Activated T-helper 1 cell treated with anti-CD3 and anti-CD28 coated beads, Interleukin-12 subunit alpha, Interleukin-12 subunit beta, Interleukin-2, Interleukin-4 antibody, amounts not matched to agents 30 ng/mL and 10 ng/mL and 1 ng/mL, durations not matched to agents 14 hours and 24 hours and 36 hours (primary cell): ENCODE measurements around the gene SLC25A19. TPM values are rescaled to one million over a fixed set of nuclear protein-coding genes. Genes with fewer than 3 reads are reported as not detected.

Experiments used
- DNase-seq: peaks from one replicate; pipeline ENCODE4 v3.0.0; 2021; ENCODE audit warnings: low spot score
- H3K27ac Mint-ChIP-seq: one replicate; pipeline ENCODE4 v1.8.0; 2021; ENCODE audit warnings: mild to moderate bottlenecking, mixed read lengths
- H3K27me3 Mint-ChIP-seq: one replicate; pipeline ENCODE4 v1.8.0; 2022; ENCODE audit warnings: mild to moderate bottlenecking, moderate library complexity, mixed read lengths; ENCODE audit not compliant: insufficient read depth
- H3K36me3 Mint-ChIP-seq: one replicate; pipeline ENCODE4 v1.8.0; 2021; ENCODE audit warnings: low read depth, mixed read lengths
- H3K4me1 Mint-ChIP-seq: one replicate; pipeline ENCODE4 v1.8.0; 2021; ENCODE audit warnings: low read depth, mixed read lengths
- H3K4me3 Mint-ChIP-seq: one replicate; pipeline ENCODE4 v1.8.0; 2021; ENCODE audit warnings: mild to moderate bottlenecking, moderate library complexity, mixed read lengths
- H3K9me3 Mint-ChIP-seq: one replicate; pipeline ENCODE4 v1.8.0; 2021; ENCODE audit warnings: mixed read lengths
- intact Hi-C: fragments of 100-400 bp; cut with micrococcal nuclease; formaldehyde crosslinking; loops from one replicate; pipeline ENCODE4 v1.15.1; 2024
- total RNA-seq: library from RNA; stranded (reverse); gene quantifications from 2 replicates; pipeline ENCODE4 v1.2.3, GENCODE V29; 2022

Gene SLC25A19
- total RNA-seq, 1 donor from 2014 or later: 126 TPM

GRCh38 chr17:75318211-75318610 lies 29.0 kb upstream of the SLC25A19 start:
- Mint-ChIP-seq H3K27ac (no peak overlapping the region), H3K4me1 (peaks cover 17% of the 10 kb centered on the region), H3K27me3 (no peaks in the 10 kb centered on the region), H3K36me3 (peaks cover 24% of the 10 kb centered on the region), H3K9me3 (no peaks in the 10 kb centered on the region), H3K4me3 (no peak overlapping the region)
- DNase-seq: no peak
- intact Hi-C loops: no loop called here

- Mint-ChIP-seq H3K4me1 (peaks cover 17% of the 10 kb centered on the region), H3K27me3 (no peaks in the 10 kb centered on the region), H3K27ac (no peak overlapping the region), H3K36me3 (peaks cover 22% of the 10 kb centered on the region), H3K9me3 (no peaks in the 10 kb centered on the region), H3K4me3 (no peak overlapping the region)
- DNase-seq: no peak
- intact Hi-C loops: no loop called here
Measured at GRCh38 chr17:75317671-75318070, 28.4 kb upstream of the SLC25A19 start.

- Mint-ChIP-seq H3K4me1 (peaks cover 20% of the 10 kb centered on the region), H3K27me3 (no peaks in the 10 kb centered on the region)
Measured at GRCh38 chr17:75316253-75316652, 27.0 kb upstream of the SLC25A19 start.

GRCh38 chr17:75315541-75316243 lies 26.5 kb upstream of the SLC25A19 start:
- DNase-seq: no peak
- intact Hi-C loops: loop anchor here (1.0 kb wide), 1 partner anchor 18 kb away; no protein-coding TSS in a partner anchor
- Mint-ChIP-seq H3K27me3 (no peaks in the 10 kb centered on the region), H3K4me1 (peaks cover 20% of the 10 kb centered on the region), H3K9me3 (no peaks in the 10 kb centered on the region), H3K27ac (peak overlapping the region; percentile 81), H3K4me3 (no peak overlapping the region), H3K36me3 (peaks cover 13% of the 10 kb centered on the region)

More at GRCh38 chr17:75316253-75316652, 27.0 kb upstream of the SLC25A19 start:
- intact Hi-C loops: loop anchor here (1.0 kb wide), 1 partner anchor 19 kb away; no protein-coding TSS in a partner anchor
- H3K4me3 Mint-ChIP-seq: no peak overlapping the region
- no peaks in the 10 kb centered on the region for H3K9me3 Mint-ChIP-seq
- DNase-seq: no peak
- peaks cover 18% of the 10 kb centered on the region for H3K36me3 Mint-ChIP-seq
- peak overlapping the region; percentile 81 for H3K27ac Mint-ChIP-seq

GRCh38 chr17:75313941-75314551 lies 24.8 kb upstream of the SLC25A19 start:
- no peak for DNase-seq
- H3K4me3 Mint-ChIP-seq: no peak overlapping the region
- peaks cover 20% of the 10 kb centered on the region for H3K4me1 Mint-ChIP-seq
- H3K27me3 Mint-ChIP-seq: no peaks in the 10 kb centered on the region
- no peaks in the 10 kb centered on the region for H3K9me3 Mint-ChIP-seq
- intact Hi-C loops: no loop called here
- H3K36me3 Mint-ChIP-seq: peaks cover 6% of the 10 kb centered on the region
- peak overlapping the region; percentile 2 for H3K27ac Mint-ChIP-seq

GRCh38 chr17:75308732-75309629 lies 19.7 kb upstream of the SLC25A19 start:
- peaks cover 14% of the 10 kb centered on the region for H3K4me1 Mint-ChIP-seq
- no peak overlapping the region for H3K4me3 Mint-ChIP-seq
- no peaks in the 10 kb centered on the region for H3K9me3 Mint-ChIP-seq
- intact Hi-C loops: no loop called here
- no peak for DNase-seq
- peak overlapping the region; percentile 28 for H3K27ac Mint-ChIP-seq
- no peaks in the 10 kb centered on the region for H3K27me3 Mint-ChIP-seq
- H3K36me3 Mint-ChIP-seq: peaks cover 2% of the 10 kb centered on the region

- Mint-ChIP-seq H3K36me3 (peaks cover 2% of the 10 kb centered on the region), H3K4me3 (no peak overlapping the region), H3K9me3 (no peaks in the 10 kb centered on the region), H3K4me1 (peaks cover 8% of the 10 kb centered on the region), H3K27me3 (no peaks in the 10 kb centered on the region), H3K27ac (no peak overlapping the region)
- no peak for DNase-seq
- intact Hi-C loops: no loop called here
Measured at GRCh38 chr17:75307957-75308731, 18.9 kb upstream of the SLC25A19 start.

GRCh38 chr17:75301502-75302206 lies 12.4 kb upstream of the SLC25A19 start:
- H3K27ac Mint-ChIP-seq: no peak overlapping the region
- H3K36me3 Mint-ChIP-seq: peaks cover 3% of the 10 kb centered on the region
- no peak overlapping the region for H3K4me3 Mint-ChIP-seq
- intact Hi-C loops: no loop called here
- DNase-seq: no peak
- no peaks in the 10 kb centered on the region for H3K9me3 Mint-ChIP-seq
- H3K4me1 Mint-ChIP-seq: peaks cover 12% of the 10 kb centered on the region
- no peaks in the 10 kb centered on the region for H3K27me3 Mint-ChIP-seq

- intact Hi-C loops: no loop called here
- no peak overlapping the region for H3K4me3 Mint-ChIP-seq
- H3K27me3 Mint-ChIP-seq: no peaks in the 10 kb centered on the region
- H3K9me3 Mint-ChIP-seq: no peaks in the 10 kb centered on the region
- peaks cover 3% of the 10 kb centered on the region for H3K36me3 Mint-ChIP-seq
- peaks cover 12% of the 10 kb centered on the region for H3K4me1 Mint-ChIP-seq
- H3K27ac Mint-ChIP-seq: no peak overlapping the region
- no peak for DNase-seq
Measured at GRCh38 chr17:75301049-75301448, 11.8 kb upstream of the SLC25A19 start.

GRCh38 chr17:75300280-75300679 lies 11.0 kb upstream of the SLC25A19 start:
- H3K36me3 Mint-ChIP-seq: peaks cover 5% of the 10 kb centered on the region
- H3K4me3 Mint-ChIP-seq: no peak overlapping the region
- intact Hi-C loops: no loop called here

GRCh38 chr17:75295201-75296158 lies 6.2 kb upstream of the SLC25A19 start:
- Mint-ChIP-seq H3K9me3 (peaks cover 4% of the 10 kb centered on the region), H3K4me1 (peaks cover 24% of the 10 kb centered on the region), H3K4me3 (peak overlapping the region; percentile 49), H3K36me3 (peaks cover 8% of the 10 kb centered on the region), H3K27ac (peak overlapping the region; percentile 96), H3K27me3 (no peaks in the 10 kb centered on the region)
- peak; percentile 49 for DNase-seq
- intact Hi-C loops: loop anchor here (1.0 to 2.0 kb wide), 3 partner anchors 28 to 107 kb away; no protein-coding TSS in a partner anchor

More at GRCh38 chr17:75300280-75300679, 11.0 kb upstream of the SLC25A19 start:
- no peak for DNase-seq
- Mint-ChIP-seq H3K27me3 (no peaks in the 10 kb centered on the region), H3K9me3 (peaks cover under 1% of the 10 kb centered on the region), H3K27ac (no peak overlapping the region), H3K4me1 (peaks cover 20% of the 10 kb centered on the region)
